B cell (primary cell): ENCODE data around the gene RREB1. TPM values are rescaled to one million over a fixed set of nuclear protein-coding genes. Genes with fewer than 3 reads are reported as not detected.

ENCODE experiments used
- ATAC-seq: fragments of 200-7000 bp; cut with Tn5 transposase; one replicate; pipeline ENCODE4 v1.10.0; 2021; ENCODE audit warnings: low read depth, mild to moderate bottlenecking, moderate number of reproducible peaks, moderate library complexity
- CTCF ChIA-PET: fragments of 350-600 bp; sonication (Branson Sonifier 250); formaldehyde crosslinking; loops from one replicate; lab custom pipeline; 2021; ENCODE audit warnings: antibody characterized with exemption, inconsistent platforms; lab: Charles Lee
- POLR2A ChIA-PET: fragments of 350-600 bp; sonication (Branson Sonifier 250); formaldehyde crosslinking; loops from one replicate; lab custom pipeline; 2021; ENCODE audit warnings: antibody characterized with exemption; lab: Charles Lee
- DNase-seq: peaks from one replicate; pipeline ENCODE4 v3.0.0; 2013
- H2AFZ ChIP-seq: 2 replicates; pipeline ENCODE4 v1.6.1; 2012; ENCODE audit warnings: mild to moderate bottlenecking, low read depth, low read length; ENCODE audit not compliant: insufficient read depth, poor library complexity, severe bottlenecking
- H3K27ac ChIP-seq, 2 donors: 1 replicate in 1 of 2; 2 replicates in 1 of 2; pipeline ENCODE4 v1.5.1; 2012 to 2013; ENCODE audit warnings: low read length in 2 of 2, mild to moderate bottlenecking in 2 of 2, moderate library complexity in 1 of 2
- H3K27me3 ChIP-seq, 4 experiments: fragments of 200-600 bp in 1 of 4; sonication (generic) in 1 of 4; replicated peaks in 1 of 4; 1 replicate in 2 of 4; 2 replicates in 2 of 4; pipeline versions ENCODE4 v1.6.1 to v1.7.0; 2013 to 2016; ENCODE audit warnings: low read length in 3 of 4, mild to moderate bottlenecking in 2 of 4, mixed read lengths in 1 of 4, moderate library complexity in 1 of 4; ENCODE audit not compliant: insufficient read depth in 4 of 4, control insufficient read depth in 3 of 4; ENCODE audit errors: control extremely low read depth in 1 of 4
- H3K36me3 ChIP-seq, 2 experiments: replicated peaks in 1 of 2; 1 replicate in 1 of 2; 2 replicates in 1 of 2; pipeline versions ENCODE4 v1.6.1 to v1.7.1; 2013; ENCODE audit warnings: low read length in 1 of 2; ENCODE audit not compliant: insufficient read depth in 2 of 2, control insufficient read depth in 1 of 2; ENCODE audit errors: control extremely low read depth in 1 of 2, extremely low read depth in 1 of 2
- H3K4me1 ChIP-seq, 2 donors: fragments of 200-600 bp in 1 of 2; sonication (generic) in 1 of 2; 1 replicate in 1 of 2; 2 replicates in 1 of 2; pipeline versions ENCODE4 v1.5.1 to v1.6.1; 2013 to 2017; ENCODE audit warnings: low read length in 2 of 2; ENCODE audit not compliant: control insufficient read depth in 2 of 2, insufficient read depth in 2 of 2
- H3K4me2 ChIP-seq: replicated peaks from 2 replicates; pipeline ENCODE3; 2012; ENCODE audit warnings: mild to moderate bottlenecking, low read depth, low read length; ENCODE audit not compliant: poor library complexity, severe bottlenecking
- H3K4me3 ChIP-seq, 5 experiments: fragments of 200-600 bp in 1 of 5; sonication (generic) in 1 of 5; 1 replicate in 3 of 5; 2 replicates in 2 of 5; pipeline versions ENCODE4 v1.5.1 to v1.7.0; 2011 to 2016; ENCODE audit warnings: low read length in 4 of 5, mild to moderate bottlenecking in 4 of 5, low read depth in 2 of 5, control low read depth in 1 of 5, moderate library complexity in 1 of 5; ENCODE audit not compliant: insufficient read depth in 1 of 5; ENCODE audit errors: control extremely low read depth in 1 of 5, extremely low read depth in 1 of 5
- H3K79me2 ChIP-seq: fragments of 200-600 bp; sonication (generic); one replicate; pipeline ENCODE4 v1.6.0; 2016; ENCODE audit warnings: low read length; ENCODE audit not compliant: control insufficient read depth, insufficient read depth
- H3K9ac ChIP-seq: fragments of 200-600 bp; sonication (generic); 2 replicates; pipeline ENCODE4 v1.6.1; 2017; ENCODE audit warnings: mild to moderate bottlenecking, low read length, moderate library complexity
- H3K9me3 ChIP-seq, 3 donors: one replicate each; pipeline versions ENCODE4 v1.6.1 to v1.7.1; 2013; ENCODE audit warnings: low read length in 2 of 3; ENCODE audit not compliant: control insufficient read depth in 2 of 3, insufficient read depth in 1 of 3; ENCODE audit errors: control extremely low read depth in 1 of 3
- H4K20me1 ChIP-seq: 2 replicates; pipeline ENCODE4 v1.6.0; 2012; ENCODE audit warnings: mild to moderate bottlenecking, low read length; ENCODE audit not compliant: insufficient read depth, control insufficient read depth, poor library complexity, severe bottlenecking
- H3K27ac Mint-ChIP-seq: one replicate; pipeline ENCODE4 v1.8.0; 2021; ENCODE audit warnings: mixed read lengths
- H3K27me3 Mint-ChIP-seq: one replicate; pipeline ENCODE4 v1.8.0; 2021; ENCODE audit warnings: mixed read lengths
- H3K4me1 Mint-ChIP-seq: one replicate; pipeline ENCODE4 v1.8.0; 2021; ENCODE audit warnings: mixed read lengths
- H3K4me3 Mint-ChIP-seq: one replicate; pipeline ENCODE4 v1.8.0; 2021; ENCODE audit warnings: mixed read lengths
- H3K9me3 Mint-ChIP-seq: one replicate; pipeline ENCODE4 v1.8.0; 2022; ENCODE audit warnings: mixed read lengths; ENCODE audit not compliant: insufficient read depth
- EZH2 ChIP-seq: IDR thresholded peaks from 2 replicates; pipeline ENCODE4 v1.6.1; 2012; ENCODE audit warnings: borderline replicate concordance, low read depth, mild to moderate bottlenecking, moderate library complexity, low read length; ENCODE audit not compliant: insufficient read depth, poor library complexity, severe bottlenecking
- WGBS: methylation state at CpG from one replicate; pipeline ENCODE4 v1.1.5; 2013; ENCODE audit warnings: missing lambda C conversion rate; ENCODE audit not compliant: insufficient coverage; 5-methylcytosine and 5-hydroxymethylcytosine counted together
- intact Hi-C: fragments of 100-400 bp; cut with micrococcal nuclease; formaldehyde crosslinking; loops from one replicate; pipeline ENCODE4 v1.10.0; 2022
- polyA plus RNA-seq: library from polyadenylated mRNA; depleted of rRNA; stranded (reverse); fragments of >200 nt; gene quantifications from 2 replicates; pipeline ENCODE4 v1.2.3, GENCODE V29; 2012
- total RNA-seq, 2 donors: library from RNA; stranded (reverse); fragments of 120-200 nt in 1 of 2; gene quantifications; 1 replicate in 1 of 2; 2 replicates in 1 of 2; pipeline versions ENCODE4 v1.2.3 to v1.2.4, GENCODE V29; 2013 to 2022
- TF ChIP-seq, protein P1 (sequence below): fragments of 200-600 bp; IDR thresholded peaks from one replicate; pipeline ENCODE4 v1.8.0; 2022; ENCODE audit warnings: antibody characterized with exemption, mild to moderate bottlenecking

The RREB1 gene
- total and polyA plus RNA-seq, 2 donors (not counting 1 experiment from before 2014, with no cell fraction given), result 10.4 to 58.6 TPM

DNA sequence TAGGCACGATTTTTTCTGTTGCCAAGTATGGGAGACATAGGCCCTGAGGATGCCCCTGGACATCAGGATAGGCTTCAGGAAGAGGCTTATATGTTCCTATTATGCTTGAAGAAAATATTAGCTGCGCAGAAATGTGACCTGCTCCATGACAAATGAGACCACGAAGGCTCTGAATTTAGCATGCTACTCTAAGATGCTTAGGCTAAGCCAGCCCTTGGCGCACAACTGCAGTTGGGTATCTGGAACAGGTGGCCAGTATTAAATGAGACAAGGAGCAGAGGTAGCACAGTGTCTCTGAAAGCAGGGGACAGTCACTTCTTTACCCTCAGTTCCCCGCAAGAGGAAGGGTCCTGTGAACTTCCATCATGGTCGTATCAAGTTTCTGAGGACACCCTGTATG, 90.0 kb downstream of the RREB1 start:
- H3K9me3 ChIP-seq, result no peaks in the 10 kb centered on the region
- no peak overlapping the region for H3K27ac ChIP-seq
- Mint-ChIP-seq H3K27me3 (no peaks in the 10 kb centered on the region), H3K4me3 (no peak overlapping the region), H3K4me1 (peaks cover 23% of the 10 kb centered on the region), H3K9me3 (no peaks in the 10 kb centered on the region), H3K27ac (no peak overlapping the region)
- peaks cover 31% of the 10 kb centered on the region for H4K20me1 ChIP-seq
- DNase-seq (no peak), ATAC-seq (no peak)
- H3K9ac ChIP-seq, result no peak overlapping the region
- no peak overlapping the region for H3K4me3 ChIP-seq
- H3K36me3 ChIP-seq, result peaks cover 3 to 19% of the 10 kb centered on the region in 2 experiments
- TF ChIP-seq EZH2, result no peak
- TF ChIP-seq, protein P1, sequence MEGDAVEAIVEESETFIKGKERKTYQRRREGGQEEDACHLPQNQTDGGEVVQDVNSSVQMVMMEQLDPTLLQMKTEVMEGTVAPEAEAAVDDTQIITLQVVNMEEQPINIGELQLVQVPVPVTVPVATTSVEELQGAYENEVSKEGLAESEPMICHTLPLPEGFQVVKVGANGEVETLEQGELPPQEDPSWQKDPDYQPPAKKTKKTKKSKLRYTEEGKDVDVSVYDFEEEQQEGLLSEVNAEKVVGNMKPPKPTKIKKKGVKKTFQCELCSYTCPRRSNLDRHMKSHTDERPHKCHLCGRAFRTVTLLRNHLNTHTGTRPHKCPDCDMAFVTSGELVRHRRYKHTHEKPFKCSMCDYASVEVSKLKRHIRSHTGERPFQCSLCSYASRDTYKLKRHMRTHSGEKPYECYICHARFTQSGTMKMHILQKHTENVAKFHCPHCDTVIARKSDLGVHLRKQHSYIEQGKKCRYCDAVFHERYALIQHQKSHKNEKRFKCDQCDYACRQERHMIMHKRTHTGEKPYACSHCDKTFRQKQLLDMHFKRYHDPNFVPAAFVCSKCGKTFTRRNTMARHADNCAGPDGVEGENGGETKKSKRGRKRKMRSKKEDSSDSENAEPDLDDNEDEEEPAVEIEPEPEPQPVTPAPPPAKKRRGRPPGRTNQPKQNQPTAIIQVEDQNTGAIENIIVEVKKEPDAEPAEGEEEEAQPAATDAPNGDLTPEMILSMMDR, result no peak
- H3K79me2 ChIP-seq, result peaks cover 10% of the 10 kb centered on the region
- no peak overlapping the region for H2AFZ ChIP-seq
- H3K4me1 ChIP-seq, result peaks cover 14 to 18% of the 10 kb centered on the region in 2 donors
- no peaks in the 10 kb centered on the region for H3K27me3 ChIP-seq
- ChIA-PET POLR2A (no interaction called here), CTCF (no interaction called here)
- no peak overlapping the region for H3K4me2 ChIP-seq
- intact Hi-C loops, result no loop called here
- 98% methylated on average over 6 of the region's 6 CpGs for WGBS

DNA sequence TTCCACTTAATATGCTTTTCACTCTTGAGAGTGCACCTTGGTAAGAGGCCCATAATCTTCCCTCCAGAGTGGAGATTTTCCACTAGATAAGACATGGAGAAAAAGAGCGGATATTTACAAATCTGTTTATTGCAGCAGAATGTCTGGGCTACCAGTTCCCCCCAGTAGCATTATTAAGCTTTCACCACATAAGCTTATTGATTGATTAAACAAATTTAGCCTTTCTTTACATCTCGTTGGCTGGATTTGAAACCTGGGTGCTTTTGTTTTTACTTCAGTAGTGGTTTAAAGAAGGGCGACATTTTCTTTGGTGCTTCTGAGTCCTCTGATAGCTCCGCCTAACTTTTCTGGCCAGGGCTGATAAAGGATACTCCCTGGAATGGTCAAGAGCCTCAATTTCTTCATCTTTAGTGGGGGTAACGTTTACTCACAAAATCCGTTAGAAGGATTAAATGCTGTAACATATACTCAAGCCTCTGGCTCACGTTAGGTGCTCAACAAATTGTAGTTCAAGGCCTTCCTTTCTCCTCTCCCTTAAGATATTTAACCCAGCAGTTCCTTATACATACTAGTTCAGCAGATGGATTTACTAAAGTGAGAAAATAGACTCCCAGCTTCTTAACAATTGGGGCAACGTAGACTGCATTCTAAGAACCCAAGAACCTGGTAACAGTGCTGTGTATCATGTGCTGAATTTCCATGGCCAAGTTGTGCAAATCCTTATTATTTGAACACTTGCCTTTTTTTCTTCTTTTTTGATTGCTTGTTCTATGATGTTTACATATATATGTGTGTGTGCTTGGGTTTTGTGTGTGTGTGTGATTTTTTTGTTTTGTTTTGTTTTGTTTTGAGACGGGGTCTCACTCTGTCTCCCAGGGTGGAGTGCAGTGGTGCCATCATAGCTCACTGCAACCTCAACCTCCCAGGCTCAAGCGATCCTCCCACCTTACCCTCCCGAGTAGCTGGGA, 91.4 kb downstream of the RREB1 start:
- Histone ChIP-seq H2AFZ (no peak overlapping the region), H4K20me1 (peaks cover 34% of the 10 kb centered on the region), H3K36me3 (peaks cover 3 to 9% of the 10 kb centered on the region in 2 experiments), H3K4me2 (no peak overlapping the region), H3K9me3 (no peaks in the 10 kb centered on the region), H3K27me3 (no peaks in the 10 kb centered on the region), H3K9ac (no peak overlapping the region), H3K79me2 (peaks cover 11% of the 10 kb centered on the region), H3K4me1 (peaks cover 28 to 32% of the 10 kb centered on the region in 2 donors), H3K27ac (no peak overlapping the region), H3K4me3 (no peak overlapping the region)
- ATAC-seq, result no peak
- Mint-ChIP-seq H3K4me3 (no peak overlapping the region), H3K9me3 (no peaks in the 10 kb centered on the region), H3K27ac (no peak overlapping the region), H3K27me3 (no peaks in the 10 kb centered on the region), H3K4me1 (peaks cover 37% of the 10 kb centered on the region)
- intact Hi-C loops, result no loop called here
- CTCF ChIA-PET, result interaction anchor here (0.6 kb wide), 1 partner anchor 370 kb away, joined by 3 read pairs; no protein-coding TSS in a partner anchor
- no peak for DNase-seq
- WGBS, result 100% methylated on average over 3 of the region's 11 CpGs
- POLR2A ChIA-PET, result no interaction called here
- TF ChIP-seq, protein P1, result no peak
- TF ChIP-seq EZH2, result no peak
